Glutamatergic neuron (in vitro differentiated cells): Measurements from ENCODE around the gene CCS. TPM values are rescaled to one million over a fixed set of nuclear protein-coding genes. Genes with fewer than 3 reads are reported as not detected.

Experiments used
- DNase-seq: peaks from one replicate; pipeline ENCODE4 v3.0.0; 2022
- H3K27ac Mint-ChIP-seq: one replicate; pipeline ENCODE4 v1.8.0; 2020; ENCODE audit warnings: mild to moderate bottlenecking, mixed read lengths, inconsistent platforms; ENCODE audit not compliant: unreplicated experiment
- H3K27me3 Mint-ChIP-seq: one replicate; pipeline ENCODE4 v1.8.0; 2020; ENCODE audit warnings: mild to moderate bottlenecking, moderate library complexity, mixed read lengths, inconsistent platforms; ENCODE audit not compliant: unreplicated experiment
- H3K36me3 Mint-ChIP-seq: one replicate; pipeline ENCODE4 v1.8.0; 2020; ENCODE audit warnings: mild to moderate bottlenecking, mixed read lengths, inconsistent platforms; ENCODE audit not compliant: unreplicated experiment
- H3K4me1 Mint-ChIP-seq: one replicate; pipeline ENCODE4 v1.8.0; 2020; ENCODE audit warnings: mild to moderate bottlenecking, low read depth, mixed read lengths, inconsistent platforms; ENCODE audit not compliant: unreplicated experiment
- H3K4me3 Mint-ChIP-seq: one replicate; pipeline ENCODE4 v1.8.0; 2020; ENCODE audit warnings: mild to moderate bottlenecking, mixed read lengths, inconsistent platforms; ENCODE audit not compliant: unreplicated experiment
- H3K9me3 Mint-ChIP-seq: one replicate; pipeline ENCODE4 v1.8.0; 2020; ENCODE audit warnings: mild to moderate bottlenecking, moderate library complexity, mixed read lengths, inconsistent platforms; ENCODE audit not compliant: unreplicated experiment
- total RNA-seq: library from RNA; stranded (reverse); fragmentation: NEBNext Ultra II Directional; extraction: Animal tissue kit (Norgen Biotek cat#: 25700); gene quantifications from one replicate; pipeline ENCODE4 v1.2.1, GENCODE V29; 2021; ENCODE audit not compliant: unreplicated experiment
- TF ChIP-seq, protein P1 (sequence below): fragments of 200-600 bp; sonication (generic); IDR thresholded peaks from one replicate; pipeline ENCODE4 v1.5.0; 2021; ENCODE audit not compliant: partially characterized antibody, unreplicated experiment

CCS gene
- total RNA-seq, 1 donor from 2014 or later, result 65.1 TPM

DNA sequence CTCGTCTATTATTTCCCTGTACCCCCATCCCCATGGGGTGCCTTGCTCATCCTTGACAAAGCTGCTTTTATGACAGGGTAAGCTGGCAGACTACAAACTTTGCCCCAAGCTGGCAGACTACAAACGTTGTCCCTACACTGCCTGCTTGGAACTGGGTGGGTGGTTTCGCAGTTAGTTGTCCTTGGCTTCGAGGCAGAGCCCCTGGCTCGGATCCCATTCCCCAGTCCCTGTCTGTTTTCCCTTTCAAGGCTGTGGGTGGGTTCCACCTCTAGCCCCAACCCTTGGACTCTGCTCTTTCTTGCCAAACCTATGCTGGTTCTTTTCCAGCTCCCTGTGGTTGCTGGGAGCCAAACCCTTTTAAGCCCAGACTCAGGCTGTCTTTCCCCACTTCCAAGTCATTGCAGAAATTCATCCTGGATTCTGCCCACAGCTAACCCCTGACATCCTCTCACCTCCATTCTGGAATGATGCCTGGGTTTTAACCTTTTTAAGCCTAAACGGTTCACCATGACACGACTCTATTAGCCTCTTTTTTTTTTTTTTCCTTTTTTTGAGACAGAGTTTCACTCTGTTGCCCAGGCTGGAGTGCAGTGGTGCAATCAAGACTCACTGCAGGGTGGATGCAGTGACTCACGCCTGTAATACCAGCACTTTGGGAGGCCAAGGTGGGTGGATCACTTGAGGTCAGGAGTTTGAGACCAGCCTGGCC lies 14.3 kb downstream of the CCS start:
- Mint-ChIP-seq H3K4me1 (no peaks in the 10 kb centered on the region), H3K27me3 (peaks cover 2% of the 10 kb centered on the region), H3K27ac (no peak overlapping the region), H3K9me3 (peaks cover 3% of the 10 kb centered on the region), H3K36me3 (no peaks in the 10 kb centered on the region), H3K4me3 (no peak overlapping the region)
- TF ChIP-seq, protein P1, sequence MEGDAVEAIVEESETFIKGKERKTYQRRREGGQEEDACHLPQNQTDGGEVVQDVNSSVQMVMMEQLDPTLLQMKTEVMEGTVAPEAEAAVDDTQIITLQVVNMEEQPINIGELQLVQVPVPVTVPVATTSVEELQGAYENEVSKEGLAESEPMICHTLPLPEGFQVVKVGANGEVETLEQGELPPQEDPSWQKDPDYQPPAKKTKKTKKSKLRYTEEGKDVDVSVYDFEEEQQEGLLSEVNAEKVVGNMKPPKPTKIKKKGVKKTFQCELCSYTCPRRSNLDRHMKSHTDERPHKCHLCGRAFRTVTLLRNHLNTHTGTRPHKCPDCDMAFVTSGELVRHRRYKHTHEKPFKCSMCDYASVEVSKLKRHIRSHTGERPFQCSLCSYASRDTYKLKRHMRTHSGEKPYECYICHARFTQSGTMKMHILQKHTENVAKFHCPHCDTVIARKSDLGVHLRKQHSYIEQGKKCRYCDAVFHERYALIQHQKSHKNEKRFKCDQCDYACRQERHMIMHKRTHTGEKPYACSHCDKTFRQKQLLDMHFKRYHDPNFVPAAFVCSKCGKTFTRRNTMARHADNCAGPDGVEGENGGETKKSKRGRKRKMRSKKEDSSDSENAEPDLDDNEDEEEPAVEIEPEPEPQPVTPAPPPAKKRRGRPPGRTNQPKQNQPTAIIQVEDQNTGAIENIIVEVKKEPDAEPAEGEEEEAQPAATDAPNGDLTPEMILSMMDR, result no peak
- DNase-seq, result no peak

DNA sequence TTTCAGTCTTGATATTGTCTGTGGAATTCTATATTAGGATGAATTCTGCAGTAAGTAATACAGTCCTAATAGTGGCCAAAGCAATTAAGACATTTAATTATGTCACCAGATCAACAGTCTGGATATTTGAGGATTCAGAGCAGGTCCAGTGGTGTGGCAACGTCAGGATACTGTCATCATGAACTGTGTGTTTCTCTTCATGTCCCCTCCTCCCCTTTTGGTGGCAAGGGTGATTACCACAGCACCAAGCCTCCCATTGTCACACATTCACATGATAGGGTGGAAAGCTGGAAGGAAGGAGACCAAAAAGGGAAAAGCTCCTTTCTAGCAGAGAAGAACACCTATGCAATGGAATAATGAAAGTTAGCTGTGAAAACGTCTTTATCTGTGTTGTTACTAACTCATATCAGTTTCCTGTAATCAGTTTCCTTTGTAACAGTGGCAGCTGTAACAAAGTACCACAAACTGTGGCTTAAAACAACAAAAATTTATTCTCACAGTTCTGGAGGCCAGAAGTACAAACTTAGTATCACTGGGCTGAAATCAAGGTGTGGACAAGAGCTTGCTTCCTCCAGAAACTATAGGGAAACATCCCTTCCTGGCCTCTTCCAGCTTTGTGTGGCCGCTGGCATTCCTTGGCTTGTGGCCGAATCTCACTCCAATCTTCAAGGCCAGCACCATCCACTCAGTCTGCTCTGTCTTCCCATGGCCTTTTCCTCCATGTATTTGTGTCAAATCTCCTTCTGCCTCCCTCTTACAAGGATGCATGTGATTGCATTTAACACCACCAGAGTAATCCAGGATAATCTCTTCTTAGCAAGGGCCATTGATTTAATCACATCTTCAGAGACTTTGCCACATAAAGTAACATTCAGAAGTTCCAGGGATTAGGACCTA lies 17.0 kb downstream of the CCS start:
- Mint-ChIP-seq H3K4me3 (no peak overlapping the region), H3K36me3 (no peaks in the 10 kb centered on the region), H3K27ac (no peak overlapping the region), H3K9me3 (no peaks in the 10 kb centered on the region), H3K4me1 (no peaks in the 10 kb centered on the region), H3K27me3 (no peaks in the 10 kb centered on the region)
- DNase-seq, result no peak
- TF ChIP-seq, protein P1, result no peak

DNA sequence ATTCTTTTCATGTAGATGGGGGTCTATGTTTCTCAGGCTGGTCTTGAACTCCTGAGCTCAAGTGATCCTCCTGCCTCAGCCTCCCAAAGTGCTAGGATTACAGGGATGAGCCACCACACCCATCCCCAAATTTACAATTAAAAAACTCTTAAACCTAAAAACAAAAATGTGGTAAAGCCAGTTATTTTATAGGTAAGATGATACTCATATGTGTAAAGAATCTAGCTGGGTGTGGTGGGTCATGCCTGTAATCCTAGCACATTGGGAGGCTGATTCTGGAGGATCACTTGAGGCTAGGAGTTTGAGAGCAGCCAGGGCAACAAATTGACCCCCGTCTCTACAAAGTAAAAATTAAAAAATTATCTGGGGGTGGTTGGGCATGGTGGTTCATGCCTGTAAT lies 19.5 kb downstream of the CCS start:
- peaks cover 8% of the 10 kb centered on the region for H3K9me3 Mint-ChIP-seq
- TF ChIP-seq, protein P1, result no peak
- H3K4me3 Mint-ChIP-seq, result no peak overlapping the region
- H3K36me3 Mint-ChIP-seq, result no peaks in the 10 kb centered on the region
- peaks cover under 1% of the 10 kb centered on the region for H3K27me3 Mint-ChIP-seq
- no peak overlapping the region for H3K27ac Mint-ChIP-seq
- no peak for DNase-seq
- no peaks in the 10 kb centered on the region for H3K4me1 Mint-ChIP-seq

DNA sequence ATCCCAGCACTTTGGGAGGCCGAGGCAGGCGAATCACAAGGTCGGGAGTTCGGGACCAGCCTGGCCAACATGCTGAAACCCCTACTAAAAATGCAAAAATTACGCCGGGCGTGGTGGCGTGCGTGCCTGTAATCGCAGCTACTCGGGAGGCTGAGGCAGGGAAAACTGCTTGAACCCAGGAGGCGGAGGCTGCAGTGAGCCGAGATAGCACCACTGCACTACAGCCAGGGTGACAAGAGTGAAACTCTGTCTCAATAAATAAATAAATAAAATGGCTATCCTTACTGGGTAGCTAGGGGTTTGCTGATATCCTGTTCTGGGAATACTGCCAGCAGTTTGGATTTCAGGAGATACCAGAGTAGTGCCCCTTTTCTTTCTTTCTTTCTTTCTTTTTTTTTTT lies 21.1 kb downstream of the CCS start:
- no peak for DNase-seq
- Mint-ChIP-seq H3K4me1 (peaks cover 12% of the 10 kb centered on the region), H3K27ac (no peak overlapping the region), H3K4me3 (no peak overlapping the region), H3K27me3 (peaks cover 2% of the 10 kb centered on the region), H3K9me3 (peaks cover 13% of the 10 kb centered on the region), H3K36me3 (no peaks in the 10 kb centered on the region)
- TF ChIP-seq, protein P1, result no peak
